ENCODE results near the gene ABHD17B.

ABHD17B gene

DNA sequence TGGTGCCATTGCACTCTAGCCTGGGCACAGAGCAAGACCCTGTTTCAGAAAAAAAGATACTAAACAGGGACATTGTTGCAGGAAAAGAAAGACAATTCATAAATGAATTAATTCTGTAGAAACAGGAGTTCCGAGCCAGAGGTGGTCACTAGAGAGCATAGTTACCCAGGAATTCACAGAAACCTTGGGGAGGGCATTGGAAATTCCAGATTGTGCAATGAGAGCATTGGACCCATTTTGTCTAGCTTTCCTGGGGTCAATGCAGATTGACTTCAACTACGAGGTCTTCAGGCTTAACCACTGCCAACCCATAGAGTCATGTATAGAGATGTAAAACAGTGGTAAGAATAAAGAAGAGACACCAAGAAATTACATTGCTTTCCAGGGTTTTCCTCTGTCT lies 63.1 kb downstream of the ABHD17B start:
- TF ChIP-seq RAD21 (IDR thresholded peaks at IDR 0.05; ENCODE audit: low read depth) (no peak), EGR1 (IDR thresholded peaks at IDR 0.05) (no peak), CREB1 (IDR thresholded peaks at IDR 0.05; ENCODE audit: low read depth) (no peak)
- TF ChIP-seq, protein P1, sequence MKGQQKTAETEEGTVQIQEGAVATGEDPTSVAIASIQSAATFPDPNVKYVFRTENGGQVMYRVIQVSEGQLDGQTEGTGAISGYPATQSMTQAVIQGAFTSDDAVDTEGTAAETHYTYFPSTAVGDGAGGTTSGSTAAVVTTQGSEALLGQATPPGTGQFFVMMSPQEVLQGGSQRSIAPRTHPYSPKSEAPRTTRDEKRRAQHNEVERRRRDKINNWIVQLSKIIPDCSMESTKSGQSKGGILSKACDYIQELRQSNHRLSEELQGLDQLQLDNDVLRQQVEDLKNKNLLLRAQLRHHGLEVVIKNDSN (IDR thresholded peaks at IDR 0.05) = no peak

GRCh38 chr9:71844808-71845207 lies 66.2 kb downstream of the ABHD17B start:
- TF ChIP-seq ZBTB7A (IDR thresholded peaks at IDR 0.05; ENCODE audit: low read depth) = no peak
- peak; percentile 55; the same call in 1 of the 2 replicates for TF ChIP-seq REST (IDR thresholded peaks at IDR 0.05; ENCODE audit: low read depth)

- TF ChIP-seq MAX (IDR thresholded peaks at IDR 0.05) = no peak
- TF ChIP-seq, protein P1 (IDR thresholded peaks at IDR 0.05) = no peak
- TF ChIP-seq CEBPB (IDR thresholded peaks at IDR 0.05) = no peak
- TF ChIP-seq CREB1 (IDR thresholded peaks at IDR 0.05; ENCODE audit: low read depth) = no peak
- no peak for TF ChIP-seq YY1 (IDR thresholded peaks at IDR 0.05; ENCODE audit: low read depth)
- no peak for TF ChIP-seq TAF1 (IDR thresholded peaks at IDR 0.05; ENCODE audit: low read depth)
- no peak for TF ChIP-seq TEAD4 (IDR thresholded peaks at IDR 0.05)
- no peak for TF ChIP-seq NFIC (IDR thresholded peaks at IDR 0.05)
- TF ChIP-seq TCF12 (IDR thresholded peaks at IDR 0.05; ENCODE audit: low read depth) = no peak
- no peak for TF ChIP-seq EP300 (IDR thresholded peaks at IDR 0.05; ENCODE audit: borderline replicate concordance)
- no peak for TF ChIP-seq REST (IDR thresholded peaks at IDR 0.05; ENCODE audit: low read depth)
- TF ChIP-seq EGR1 (IDR thresholded peaks at IDR 0.05) = no peak
- no peak for TF ChIP-seq ZBTB7A (IDR thresholded peaks at IDR 0.05; ENCODE audit: low read depth)
- TF ChIP-seq RAD21 (IDR thresholded peaks at IDR 0.05; ENCODE audit: low read depth) = no peak
- no peak for TF ChIP-seq FOXM1 (IDR thresholded peaks at IDR 0.05; ENCODE audit: borderline replicate concordance, low read depth)
These were observed 71.3 kb downstream of the ABHD17B start for GRCh38 chr9:71839668-71840067.

- TF ChIP-seq TAF1 (IDR thresholded peaks at IDR 0.05; ENCODE audit: low read depth) (no peak), FOXM1 (IDR thresholded peaks at IDR 0.05; ENCODE audit: borderline replicate concordance, low read depth) (no peak), YY1 (IDR thresholded peaks at IDR 0.05; ENCODE audit: low read depth) (no peak), MAX (IDR thresholded peaks at IDR 0.05) (no peak), TCF12 (IDR thresholded peaks at IDR 0.05; ENCODE audit: low read depth) (no peak), REST (IDR thresholded peaks at IDR 0.05; ENCODE audit: low read depth) (no peak), CEBPB (IDR thresholded peaks at IDR 0.05) (no peak), NFIC (IDR thresholded peaks at IDR 0.05) (no peak), TEAD4 (IDR thresholded peaks at IDR 0.05) (no peak), RAD21 (IDR thresholded peaks at IDR 0.05; ENCODE audit: low read depth) (no peak), CREB1 (IDR thresholded peaks at IDR 0.05; ENCODE audit: low read depth) (no peak), EGR1 (IDR thresholded peaks at IDR 0.05) (no peak)
- TF ChIP-seq, protein P1 (IDR thresholded peaks at IDR 0.05) = no peak
These were observed 75.4 kb downstream of the ABHD17B start for GRCh38 chr9:71835596-71835995.

- TF ChIP-seq EP300 (IDR thresholded peaks at IDR 0.05; ENCODE audit: borderline replicate concordance) = no peak
These were observed 80.1 kb downstream of the ABHD17B start for GRCh38 chr9:71830929-71831328.

Data from Ishikawa (cell line).